Epidermal melanocyte (primary cell): Measurements from ENCODE around the gene H2BW1.
"Not testable (repeated sequence)": the region's sequence is repeated elsewhere in the genome, so short reads cannot be mapped to it uniquely, and the experiment has no call there.

Experiments
- DNase-seq: peaks from one replicate; pipeline ENCODE4 v3.0.0; 2011; ENCODE audit warnings: low spot score; ENCODE audit not compliant: insufficient read length

Gene H2BW1, protein sequence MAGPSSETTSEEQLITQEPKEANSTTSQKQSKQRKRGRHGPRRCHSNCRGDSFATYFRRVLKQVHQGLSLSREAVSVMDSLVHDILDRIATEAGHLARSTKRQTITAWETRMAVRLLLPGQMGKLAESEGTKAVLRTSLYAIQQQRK

GRCh38 chrX:104013606-104014005, at the start of gene H2BW1:
Gene H2BW1, minus strand, starts transcription at chrX:104013708. Its CDS starts 132 bp downstream, at chrX:104013576.
- no peak for DNase-seq

DNA sequence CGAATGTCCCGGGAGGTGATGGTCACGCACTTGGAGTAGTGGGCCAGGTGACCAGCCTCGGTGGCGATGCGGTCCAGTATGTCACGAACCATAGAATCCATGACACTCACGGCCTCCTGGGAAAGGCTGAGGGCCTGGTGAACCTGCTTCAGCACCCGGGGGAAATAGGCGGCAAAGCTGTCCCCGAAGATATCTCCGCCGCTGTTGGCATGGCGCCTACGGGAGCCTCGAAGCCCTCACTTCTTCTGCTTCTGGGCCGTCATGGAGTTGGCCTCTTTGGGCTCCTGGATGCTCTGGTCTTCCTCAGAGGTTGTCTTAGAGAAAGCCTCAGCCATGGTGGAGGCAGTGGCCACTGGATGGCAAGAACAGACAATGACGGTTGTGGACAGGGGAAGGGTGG, 49.1 kb upstream of the H2BW1 start:
- DNase-seq, result not testable (repeated sequence)

DNA sequence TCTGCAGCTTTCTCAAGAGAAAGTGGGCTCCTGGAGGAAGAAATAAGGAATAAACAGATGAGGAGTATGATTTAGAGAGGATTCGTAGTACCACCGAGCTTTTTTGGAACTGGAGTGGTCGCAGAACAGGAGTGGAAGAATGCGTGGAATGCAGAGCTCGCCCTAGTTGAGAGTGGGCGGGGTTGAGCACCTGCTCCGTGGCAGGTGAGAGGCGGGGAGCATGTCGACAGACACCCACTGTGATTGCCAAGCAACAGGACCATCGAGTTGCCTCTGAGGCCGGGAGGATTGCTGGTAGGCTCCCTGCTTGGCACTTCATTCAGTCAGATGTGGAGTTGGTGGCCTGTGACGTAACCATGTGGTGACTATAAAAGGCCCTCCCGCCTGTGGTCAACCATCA, 41.4 kb upstream of the H2BW1 start:
- not testable (repeated sequence) for DNase-seq

GRCh38 chrX:104047171-104047570, 33.7 kb upstream of the H2BW1 start:
- no peak for DNase-seq

DNA sequence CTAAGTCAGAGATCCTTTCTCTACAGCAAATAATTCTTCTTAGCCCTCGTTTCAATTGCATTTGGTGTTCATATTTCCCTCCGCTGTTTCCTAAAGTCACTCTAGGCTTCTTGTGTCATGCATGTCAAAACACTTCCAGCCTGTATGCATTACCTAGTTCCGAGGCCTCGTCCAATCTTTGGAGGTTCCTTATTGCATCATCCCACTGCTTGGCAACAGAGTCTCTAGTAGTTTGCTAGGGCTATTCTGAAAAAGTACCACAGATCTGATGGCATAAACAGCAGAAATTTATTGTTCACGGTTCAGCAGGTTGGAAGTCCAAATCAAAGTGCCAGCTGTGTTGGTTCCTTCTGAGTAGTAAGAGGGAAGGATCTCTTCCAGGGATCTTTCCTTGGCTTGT, 32.1 kb upstream of the H2BW1 start:
- DNase-seq, result no peak

GRCh38 chrX:104041003-104041402, 27.5 kb upstream of the H2BW1 start:
- DNase-seq, result no peak

DNA sequence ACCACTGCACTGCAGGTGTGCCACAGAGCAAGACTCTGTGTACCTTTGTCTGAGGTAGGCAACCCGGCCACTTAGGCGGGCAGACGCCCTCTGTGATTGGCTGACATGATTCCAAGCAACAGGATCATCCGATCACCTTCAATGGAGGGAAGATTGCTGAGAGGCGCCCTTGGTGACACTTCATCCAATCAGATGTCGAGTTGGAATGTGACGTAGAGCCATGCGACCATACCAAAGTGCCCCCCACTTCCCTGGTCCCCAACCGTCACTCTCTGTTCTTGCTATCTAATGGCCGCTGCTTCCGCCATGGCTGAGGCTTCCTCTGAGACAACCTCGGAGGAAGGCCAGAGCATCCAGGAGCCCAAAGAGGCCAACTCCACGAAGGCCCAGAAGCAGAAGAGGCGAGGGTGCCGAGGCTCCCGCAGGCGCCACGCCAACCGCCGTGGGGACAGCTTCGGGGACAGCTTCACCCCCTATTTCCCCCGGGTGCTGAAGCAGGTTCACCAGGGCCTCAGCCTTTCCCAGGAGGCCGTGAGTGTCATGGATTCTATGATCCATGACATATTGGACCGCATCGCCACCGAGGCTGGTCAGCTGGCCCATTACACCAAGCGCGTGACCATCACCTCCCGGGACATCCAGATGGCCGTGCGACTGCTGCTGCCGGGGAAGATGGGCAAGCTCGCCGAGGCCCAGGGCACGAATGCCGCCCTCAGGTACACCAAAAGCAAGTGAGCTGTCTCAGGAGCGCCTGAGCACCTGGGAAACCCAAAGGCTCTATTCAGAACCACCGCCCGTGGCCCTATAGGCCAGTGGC, 26.4 kb upstream of the H2BW1 start, which contains the start of gene H2BW2:
Gene H2BW2, plus strand, starts transcription at position 268 of the 817 bp plus-strand sequence. Its CDS starts 39 bp downstream, at position 307.
- DNase-seq, result no peak

DNA sequence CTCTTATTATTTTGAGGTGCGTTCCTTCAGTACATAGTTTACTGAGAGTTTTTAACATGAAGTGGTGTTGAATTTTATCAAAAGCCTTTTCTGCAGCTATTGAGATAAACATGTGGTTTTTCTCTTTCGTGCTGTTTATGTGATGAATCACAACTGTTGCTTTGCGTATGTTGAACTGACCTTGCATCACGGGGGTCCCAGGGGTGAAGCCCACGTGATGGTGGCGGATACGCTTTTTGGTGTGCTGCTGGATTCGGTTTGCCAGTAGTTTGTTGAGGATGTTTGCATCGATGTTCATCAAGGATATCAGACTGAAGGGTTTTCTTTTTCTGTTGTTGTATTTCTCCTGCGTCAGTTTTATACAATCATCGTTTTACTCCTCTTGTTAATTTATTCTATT, 4.6 kb upstream of the H2BW1 start:
- DNase-seq, result no peak

GRCh38 chrX:104015576-104015975, 2.1 kb upstream of the H2BW1 start:
- not testable (repeated sequence) for DNase-seq

DNA sequence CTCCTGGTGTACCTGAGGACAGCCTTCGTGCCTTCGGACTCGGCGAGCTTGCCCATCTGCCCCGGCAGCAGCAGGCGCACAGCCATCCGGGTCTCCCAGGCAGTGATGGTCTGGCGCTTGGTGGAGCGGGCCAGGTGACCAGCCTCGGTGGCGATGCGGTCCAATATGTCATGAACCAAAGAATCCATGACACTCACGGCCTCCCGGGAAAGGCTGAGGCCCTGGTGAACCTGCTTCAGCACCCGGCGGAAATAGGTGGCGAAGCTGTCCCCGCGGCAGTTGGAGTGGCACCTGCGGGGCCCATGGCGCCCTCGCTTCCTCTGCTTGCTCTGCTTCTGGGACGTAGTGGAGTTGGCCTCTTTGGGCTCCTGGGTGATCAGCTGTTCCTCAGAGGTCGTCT, 350 bp downstream of the H2BW1 start:
- DNase-seq, result no peak

GRCh38 chrX:104008831-104009230, 4.7 kb downstream of the H2BW1 start:
- DNase-seq, result no peak

- no peak for DNase-seq
Measured at GRCh38 chrX:103999234-103999633, 14.3 kb downstream of the H2BW1 start.

DNA sequence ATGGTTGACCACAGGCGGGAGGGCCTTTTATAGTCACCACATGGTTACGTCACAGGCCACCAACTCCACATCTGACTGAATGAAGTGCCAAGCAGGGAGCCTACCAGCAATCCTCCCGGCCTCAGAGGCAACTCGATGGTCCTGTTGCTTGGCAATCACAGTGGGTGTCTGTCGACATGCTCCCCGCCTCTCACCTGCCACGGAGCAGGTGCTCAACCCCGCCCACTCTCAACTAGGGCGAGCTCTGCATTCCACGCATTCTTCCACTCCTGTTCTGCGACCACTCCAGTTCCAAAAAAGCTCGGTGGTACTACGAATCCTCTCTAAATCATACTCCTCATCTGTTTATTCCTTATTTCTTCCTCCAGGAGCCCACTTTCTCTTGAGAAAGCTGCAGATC, 30.0 kb downstream of the H2BW1 start:
- not testable (repeated sequence) for DNase-seq

DNA sequence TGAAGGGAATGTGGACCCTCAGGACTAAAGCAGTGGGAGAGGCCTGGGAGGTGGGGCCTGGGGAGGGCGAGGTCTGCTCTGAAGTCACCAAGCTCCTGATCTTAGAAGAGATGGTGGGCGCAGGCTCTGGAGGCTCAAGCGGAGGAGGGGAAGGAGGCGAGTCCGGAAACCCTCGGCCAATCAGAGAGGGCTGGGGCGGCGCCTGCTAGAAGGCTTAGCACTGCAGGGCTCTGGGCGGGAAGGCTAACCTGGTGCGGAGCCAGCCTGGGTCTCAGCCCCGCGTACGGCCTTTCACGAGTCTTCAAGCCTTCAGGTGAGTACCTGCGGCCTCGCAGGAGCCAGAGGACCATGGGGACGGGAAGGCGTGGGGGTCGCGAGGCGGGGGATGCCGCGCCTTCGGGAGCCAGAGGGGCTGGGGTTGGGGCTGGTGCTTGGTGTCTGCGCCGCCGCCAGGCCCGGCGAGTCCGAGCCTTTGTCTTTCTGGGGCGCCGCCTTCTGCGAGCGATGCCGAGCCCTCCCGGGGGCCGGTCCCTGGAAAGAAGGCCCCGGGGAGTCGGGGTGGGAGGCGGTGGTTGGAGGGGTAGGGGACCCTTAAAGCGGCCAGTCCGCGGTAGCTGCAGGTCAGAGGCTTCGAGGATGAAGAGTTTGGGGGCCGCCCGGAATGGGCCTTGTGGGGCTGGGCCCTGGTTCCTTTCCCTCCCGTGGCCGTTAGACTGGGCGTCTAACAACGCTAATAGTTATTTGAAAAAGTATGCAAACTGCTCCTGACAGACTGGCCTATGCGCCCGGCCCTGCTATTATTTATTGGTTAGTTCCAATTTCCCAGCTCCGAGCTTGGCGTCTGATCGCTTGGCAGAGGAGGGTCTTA, 50.9 kb downstream of the H2BW1 start, which contains the start of gene TMSB15B:
Gene TMSB15B, plus strand, starts transcription at position 217 of the 868 bp plus-strand sequence.
- not testable (repeated sequence) for DNase-seq
